Measurements from ENCODE around the gene MACROD1. TPM values are rescaled to one million over a fixed set of nuclear protein-coding genes. Genes with fewer than 3 reads are reported as not detected.

The MACROD1 gene
- polyA plus RNA-seq, 1 donor (not counting 4 experiments of a cell fraction or from before 2014, with no cell fraction given): 4.6 TPM

DNA sequence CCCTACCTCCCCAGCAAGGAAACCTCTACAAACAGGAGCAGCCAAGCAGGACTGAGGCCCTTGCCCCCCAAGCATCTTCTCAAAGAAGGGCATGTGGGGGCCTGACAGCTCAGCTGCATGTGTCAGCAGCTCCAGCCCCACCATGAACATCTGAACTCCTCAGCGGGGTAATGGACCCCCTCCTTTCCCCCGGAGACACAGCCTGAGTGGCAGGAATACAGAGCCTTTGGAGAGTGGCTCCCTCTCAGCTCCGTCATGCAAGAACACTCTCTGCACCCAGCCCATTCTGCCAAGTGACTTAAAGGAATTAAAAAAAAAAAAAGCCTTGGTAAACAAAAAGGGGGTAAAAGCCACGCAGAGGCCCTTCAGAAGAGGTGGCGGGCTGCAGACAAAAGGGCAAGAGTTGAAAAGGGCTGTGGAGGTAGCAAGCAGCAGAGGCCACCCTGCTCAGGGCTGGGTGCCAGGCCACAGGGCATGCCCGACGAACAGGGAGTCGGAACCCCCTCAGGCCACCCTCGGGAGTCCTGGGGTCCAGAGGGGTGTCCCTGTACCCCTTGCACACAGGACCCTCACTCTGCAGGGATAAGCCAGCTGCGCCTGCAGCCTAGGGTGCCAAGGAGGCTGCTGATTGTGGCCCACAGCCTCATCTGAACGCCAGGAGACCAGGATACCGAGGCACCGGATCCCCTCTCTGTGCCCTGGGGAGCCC lies 62.5 kb downstream of the MACROD1 start:
- H3K27ac ChIP-seq (ENCODE audit: control insufficient read depth, insufficient read depth, low read length): no peak overlapping the region
- H3K36me3 ChIP-seq (ENCODE audit: control insufficient read depth in 2 of 2, extremely low read depth in 1 of 2, insufficient read depth in 2 of 2, low read length in 2 of 2): no peaks in the 10 kb centered on the region
- H2AFZ ChIP-seq (ENCODE audit: control insufficient read depth, low read length): no peak overlapping the region
- dilution Hi-C loops (cut with MboI; ENCODE audit: extremely low pct_ligation_motif_present, low sequenced_read_pairs): no loop called here
- no peaks in the 10 kb centered on the region for H3K79me2 ChIP-seq (ENCODE audit: control insufficient read depth, insufficient read depth, low read length)
- no peaks in the 10 kb centered on the region for H3K4me1 ChIP-seq (ENCODE audit: control insufficient read depth, extremely low read depth, insufficient read depth, low read length)
- no peak for FAIRE-seq
- H3K4me3 ChIP-seq (ENCODE audit: control insufficient read depth in 2 of 3, extremely low read depth in 1 of 3, insufficient read depth in 2 of 3, low read depth in 1 of 3, low read length in 3 of 3): no peak overlapping the region
- no peaks in the 10 kb centered on the region for H3K9me1 ChIP-seq (ENCODE audit: control insufficient read depth, extremely low read depth, insufficient read depth, low read length)
- peaks cover 3% of the 10 kb centered on the region for H4K20me1 ChIP-seq (ENCODE audit: control insufficient read depth, extremely low read depth, insufficient read depth, low read length)
- H3K9me3 ChIP-seq (ENCODE audit: control insufficient read depth, low read depth, low read length): no peaks in the 10 kb centered on the region
- no peak overlapping the region for H3K9ac ChIP-seq (ENCODE audit: control insufficient read depth, extremely low read depth, insufficient read depth, low read length)
- H3K4me2 ChIP-seq (ENCODE audit: control insufficient read depth, extremely low read depth, insufficient read depth, low read depth, low read length): no peak overlapping the region
- H3K27me3 ChIP-seq (ENCODE audit: control insufficient read depth, extremely low read depth, insufficient read depth, low read length): peaks cover 13% of the 10 kb centered on the region
- TF ChIP-seq EZH2 (IDR thresholded peaks at IDR 0.05; ENCODE audit: low read length): no peak
- no peak for DNase-seq (ENCODE audit: low read depth, low spot score)

DNA sequence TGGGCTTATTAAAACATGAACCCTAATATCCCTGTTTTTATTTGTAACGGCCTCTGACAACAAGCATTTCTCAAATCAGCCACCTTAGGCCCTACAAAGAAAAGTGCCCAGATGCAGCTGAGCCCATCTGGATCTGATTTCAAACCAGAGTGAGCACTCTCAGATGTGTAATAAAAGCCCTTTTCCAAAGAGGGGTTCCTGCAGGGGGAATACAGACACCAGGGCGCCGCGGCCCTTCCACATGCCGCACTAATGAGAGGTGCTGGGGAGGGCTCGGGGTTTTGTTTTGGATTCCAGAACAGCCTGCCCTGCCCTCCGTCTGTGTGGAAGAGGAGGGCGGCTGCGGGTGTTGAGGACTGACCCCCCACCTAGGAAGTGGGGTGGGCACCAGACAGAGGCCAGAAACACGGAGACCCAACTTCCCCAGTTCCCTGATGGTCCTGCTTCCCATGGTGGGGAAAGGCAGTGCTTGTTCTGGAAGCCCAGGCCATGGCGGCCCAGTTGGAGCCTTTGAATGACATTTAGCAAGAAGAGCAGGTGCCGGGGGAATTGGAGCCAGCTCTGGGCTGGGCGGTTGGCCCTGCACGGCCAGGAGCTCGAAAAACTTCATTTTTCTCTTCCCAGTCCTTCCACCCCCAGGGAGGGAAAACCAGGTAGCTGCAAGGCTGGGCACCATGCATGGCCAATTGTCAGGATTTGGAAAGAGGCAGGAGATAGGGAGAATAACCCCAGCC lies 63.7 kb downstream of the MACROD1 start:
- Histone ChIP-seq H4K20me1 (ENCODE audit: control insufficient read depth, extremely low read depth, insufficient read depth, low read length) (peaks cover 3% of the 10 kb centered on the region), H3K36me3 (ENCODE audit: control insufficient read depth in 2 of 2, extremely low read depth in 1 of 2, insufficient read depth in 2 of 2, low read length in 2 of 2) (no peaks in the 10 kb centered on the region), H3K4me3 (ENCODE audit: control insufficient read depth in 2 of 3, extremely low read depth in 1 of 3, insufficient read depth in 2 of 3, low read depth in 1 of 3, low read length in 3 of 3) (no peak overlapping the region), H3K9me3 (ENCODE audit: control insufficient read depth, low read depth, low read length) (no peaks in the 10 kb centered on the region), H3K79me2 (ENCODE audit: control insufficient read depth, insufficient read depth, low read length) (no peaks in the 10 kb centered on the region), H3K9me1 (ENCODE audit: control insufficient read depth, extremely low read depth, insufficient read depth, low read length) (no peaks in the 10 kb centered on the region), H3K4me1 (ENCODE audit: control insufficient read depth, extremely low read depth, insufficient read depth, low read length) (no peaks in the 10 kb centered on the region), H3K27me3 (ENCODE audit: control insufficient read depth, extremely low read depth, insufficient read depth, low read length) (peaks cover 17% of the 10 kb centered on the region), H3K27ac (ENCODE audit: control insufficient read depth, insufficient read depth, low read length) (no peak overlapping the region), H3K4me2 (ENCODE audit: control insufficient read depth, extremely low read depth, insufficient read depth, low read depth, low read length) (no peak overlapping the region), H3K9ac (ENCODE audit: control insufficient read depth, extremely low read depth, insufficient read depth, low read length) (no peak overlapping the region), H2AFZ (ENCODE audit: control insufficient read depth, low read length) (no peak overlapping the region)
- TF ChIP-seq, protein P1, sequence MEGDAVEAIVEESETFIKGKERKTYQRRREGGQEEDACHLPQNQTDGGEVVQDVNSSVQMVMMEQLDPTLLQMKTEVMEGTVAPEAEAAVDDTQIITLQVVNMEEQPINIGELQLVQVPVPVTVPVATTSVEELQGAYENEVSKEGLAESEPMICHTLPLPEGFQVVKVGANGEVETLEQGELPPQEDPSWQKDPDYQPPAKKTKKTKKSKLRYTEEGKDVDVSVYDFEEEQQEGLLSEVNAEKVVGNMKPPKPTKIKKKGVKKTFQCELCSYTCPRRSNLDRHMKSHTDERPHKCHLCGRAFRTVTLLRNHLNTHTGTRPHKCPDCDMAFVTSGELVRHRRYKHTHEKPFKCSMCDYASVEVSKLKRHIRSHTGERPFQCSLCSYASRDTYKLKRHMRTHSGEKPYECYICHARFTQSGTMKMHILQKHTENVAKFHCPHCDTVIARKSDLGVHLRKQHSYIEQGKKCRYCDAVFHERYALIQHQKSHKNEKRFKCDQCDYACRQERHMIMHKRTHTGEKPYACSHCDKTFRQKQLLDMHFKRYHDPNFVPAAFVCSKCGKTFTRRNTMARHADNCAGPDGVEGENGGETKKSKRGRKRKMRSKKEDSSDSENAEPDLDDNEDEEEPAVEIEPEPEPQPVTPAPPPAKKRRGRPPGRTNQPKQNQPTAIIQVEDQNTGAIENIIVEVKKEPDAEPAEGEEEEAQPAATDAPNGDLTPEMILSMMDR (optimal IDR thresholded peaks at IDR 0.05 in 1 of 3, IDR thresholded peaks at IDR 0.05 in 1 of 3, conservative IDR thresholded peaks at IDR 0.05 in 1 of 3; ENCODE audit: extremely low read depth in 1 of 3, insufficient read depth in 2 of 3, low read length in 3 of 3): no peak
- no peak for TF ChIP-seq EZH2 (IDR thresholded peaks at IDR 0.05; ENCODE audit: low read length)
- dilution Hi-C loops (cut with MboI; ENCODE audit: extremely low pct_ligation_motif_present, low sequenced_read_pairs): no loop called here
- FAIRE-seq (no peak), DNase-seq (ENCODE audit: low read depth, low spot score) (no peak)

Measured in keratinocyte (primary cell).